Neural cell (in vitro differentiated cells): ENCODE results near the gene HEMK1.

Experiments used
- EZH2 ChIP-seq: fragments of 200-600, 300-800 bp; shearing (Covaris generic), sonication (generic); IDR thresholded peaks from 2 replicates; pipeline ENCODE4 v1.6.1; 2014; ENCODE audit warnings: antibody characterized with exemption, low read length, borderline replicate concordance, mild to moderate bottlenecking; ENCODE audit not compliant: insufficient read depth, poor library complexity, severe bottlenecking
- REST ChIP-seq: IDR thresholded peaks from 2 replicates; pipeline ENCODE4 v1.6.1; 2012; ENCODE audit warnings: borderline replicate concordance

GRCh38 chr3:50587806-50588758, 18.8 kb downstream of the HEMK1 start:
- TF ChIP-seq REST (no peak), EZH2 (no peak)
